Measurements from ENCODE around the gene NECTIN2.
"Not testable (repeated sequence)": the region's sequence is repeated elsewhere in the genome, so short reads cannot be mapped to it uniquely, and the experiment has no call there.

Gene NECTIN2

DNA sequence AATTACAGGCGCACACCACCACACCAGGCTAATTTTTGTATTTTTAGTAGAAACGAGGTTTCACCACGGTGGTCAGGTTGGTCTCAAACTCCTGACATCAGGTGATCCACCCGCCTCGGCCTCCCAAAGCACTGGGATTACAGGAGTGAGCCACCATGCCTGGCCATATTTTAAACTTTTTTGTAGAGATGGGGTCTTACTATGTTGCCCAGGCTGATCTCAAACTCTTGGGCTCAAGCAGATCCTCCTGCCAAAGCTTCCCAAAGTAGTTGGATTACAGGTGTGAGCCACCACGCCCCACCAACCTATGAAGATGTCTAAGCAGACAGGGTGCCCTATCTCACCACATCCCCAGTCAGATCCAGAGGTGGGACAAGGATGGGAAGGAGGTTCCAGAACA, 65.8 kb downstream of the NECTIN2 start:
- FAIRE-seq, result not testable (repeated sequence)

DNA sequence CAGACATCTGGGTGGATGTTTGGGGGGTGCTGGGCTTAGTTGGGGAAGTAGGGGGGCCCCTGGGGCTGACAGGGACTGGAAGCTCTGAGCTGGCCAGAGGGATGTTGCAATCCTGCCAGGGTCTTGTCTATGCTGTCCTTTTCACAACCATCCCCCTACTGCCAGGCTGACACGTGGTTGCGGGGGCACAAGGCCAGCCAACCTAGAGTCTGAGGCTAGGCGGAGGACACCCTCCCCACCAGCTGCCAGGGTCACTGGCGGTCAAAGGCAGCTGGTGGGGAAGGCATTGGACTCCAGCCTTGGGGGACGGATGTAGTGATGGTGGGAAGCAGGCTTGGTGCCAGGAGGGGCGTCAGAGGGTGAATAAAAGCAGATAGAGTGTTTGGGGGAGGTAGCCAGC, 66.8 kb downstream of the NECTIN2 start:
- no peak for FAIRE-seq

DNA sequence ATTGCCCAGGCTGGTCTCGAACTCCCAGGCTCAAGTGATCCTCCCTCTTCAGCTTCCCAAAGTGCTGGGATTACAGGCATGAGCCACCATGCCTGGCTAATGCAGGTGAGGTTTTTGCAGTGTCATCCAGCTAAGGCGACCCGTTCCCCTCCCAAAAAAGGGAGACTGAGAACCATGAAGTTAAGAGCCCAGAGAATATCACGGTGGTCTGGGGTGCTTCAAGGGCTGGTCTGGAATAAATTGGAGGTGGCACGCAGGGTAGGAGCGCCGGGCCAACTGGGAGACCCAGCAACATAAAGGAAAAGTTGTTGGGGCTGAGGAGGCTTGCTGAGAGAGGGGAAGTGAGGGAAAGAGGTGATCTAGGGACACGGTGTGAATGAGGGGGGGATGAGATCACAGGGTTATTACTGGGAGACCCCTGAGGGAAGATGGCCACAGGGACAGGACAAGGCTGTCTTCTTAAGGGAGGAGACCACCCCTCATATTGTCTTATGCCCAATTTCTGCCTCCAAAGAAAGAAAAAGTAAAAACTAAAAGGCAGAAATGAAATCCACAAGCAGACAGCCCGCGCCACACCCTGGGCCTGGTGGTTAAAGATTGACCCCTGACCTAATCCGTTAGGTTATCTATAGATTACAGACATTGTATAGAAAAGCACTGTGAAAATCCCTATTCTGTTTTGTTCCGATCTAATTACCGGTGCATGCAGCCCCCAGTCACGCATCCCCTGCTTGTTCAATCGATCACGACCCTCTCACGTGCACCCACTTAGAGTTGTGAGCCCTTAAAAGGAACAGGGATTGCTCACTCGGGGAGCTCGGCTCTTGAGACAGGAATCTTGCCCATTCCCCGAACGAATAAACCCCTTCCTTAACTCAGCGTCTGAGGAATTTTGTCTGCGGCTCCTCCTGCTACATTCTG, 67.7 kb downstream of the NECTIN2 start:
- not testable (repeated sequence) for FAIRE-seq

DNA sequence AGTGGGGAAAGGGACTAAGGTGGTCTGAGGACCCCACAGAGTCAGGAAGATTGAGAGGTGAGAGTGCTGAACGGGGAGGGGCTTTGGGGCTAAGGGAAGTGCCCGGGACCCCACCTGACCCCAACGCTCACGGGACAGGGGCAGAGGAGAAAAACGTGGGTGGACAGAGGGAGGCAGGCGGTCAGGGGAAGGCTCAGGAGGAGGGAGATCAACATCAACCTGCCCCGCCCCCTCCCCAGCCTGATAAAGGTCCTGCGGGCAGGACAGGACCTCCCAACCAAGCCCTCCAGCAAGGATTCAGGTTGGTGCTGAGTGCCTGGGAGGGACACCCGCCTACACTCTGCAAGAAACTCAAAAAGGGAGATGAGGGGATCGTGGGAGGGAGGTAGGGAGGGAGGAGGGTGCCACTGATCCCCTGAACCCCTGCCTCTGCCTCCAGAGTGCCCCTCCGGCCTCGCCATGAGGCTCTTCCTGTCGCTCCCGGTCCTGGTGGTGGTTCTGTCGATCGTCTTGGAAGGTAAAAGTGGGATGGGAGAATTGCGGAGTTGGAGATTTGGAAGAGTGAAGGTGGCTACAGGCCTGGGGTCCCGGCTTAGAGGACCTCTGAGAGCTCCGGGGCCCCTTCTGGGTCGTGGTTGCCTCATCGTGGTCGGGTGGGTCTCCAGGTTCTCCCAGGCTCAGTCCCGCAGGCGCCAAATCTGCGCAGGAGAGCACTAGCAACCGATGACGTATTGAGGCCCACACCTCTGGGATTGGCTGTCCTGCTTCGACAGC, 68.5 kb downstream of the NECTIN2 start, which contains the start of gene APOC1:
APOC1 (plus strand) TSS at position 176 of the 774 bp plus-strand sequence; CDS start at position 460, 284 bp downstream.
- not testable (repeated sequence) for FAIRE-seq

DNA sequence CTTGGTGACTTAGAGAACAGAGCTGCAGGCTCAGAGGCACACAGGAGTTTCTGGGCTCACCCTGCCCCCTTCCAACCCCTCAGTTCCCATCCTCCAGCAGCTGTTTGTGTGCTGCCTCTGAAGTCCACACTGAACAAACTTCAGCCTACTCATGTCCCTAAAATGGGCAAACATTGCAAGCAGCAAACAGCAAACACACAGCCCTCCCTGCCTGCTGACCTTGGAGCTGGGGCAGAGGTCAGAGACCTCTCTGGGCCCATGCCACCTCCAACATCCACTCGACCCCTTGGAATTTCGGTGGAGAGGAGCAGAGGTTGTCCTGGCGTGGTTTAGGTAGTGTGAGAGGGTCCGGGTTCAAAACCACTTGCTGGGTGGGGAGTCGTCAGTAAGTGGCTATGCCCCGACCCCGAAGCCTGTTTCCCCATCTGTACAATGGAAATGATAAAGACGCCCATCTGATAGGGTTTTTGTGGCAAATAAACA, 78.2 kb downstream of the NECTIN2 start:
- FAIRE-seq, result no peak

DNA sequence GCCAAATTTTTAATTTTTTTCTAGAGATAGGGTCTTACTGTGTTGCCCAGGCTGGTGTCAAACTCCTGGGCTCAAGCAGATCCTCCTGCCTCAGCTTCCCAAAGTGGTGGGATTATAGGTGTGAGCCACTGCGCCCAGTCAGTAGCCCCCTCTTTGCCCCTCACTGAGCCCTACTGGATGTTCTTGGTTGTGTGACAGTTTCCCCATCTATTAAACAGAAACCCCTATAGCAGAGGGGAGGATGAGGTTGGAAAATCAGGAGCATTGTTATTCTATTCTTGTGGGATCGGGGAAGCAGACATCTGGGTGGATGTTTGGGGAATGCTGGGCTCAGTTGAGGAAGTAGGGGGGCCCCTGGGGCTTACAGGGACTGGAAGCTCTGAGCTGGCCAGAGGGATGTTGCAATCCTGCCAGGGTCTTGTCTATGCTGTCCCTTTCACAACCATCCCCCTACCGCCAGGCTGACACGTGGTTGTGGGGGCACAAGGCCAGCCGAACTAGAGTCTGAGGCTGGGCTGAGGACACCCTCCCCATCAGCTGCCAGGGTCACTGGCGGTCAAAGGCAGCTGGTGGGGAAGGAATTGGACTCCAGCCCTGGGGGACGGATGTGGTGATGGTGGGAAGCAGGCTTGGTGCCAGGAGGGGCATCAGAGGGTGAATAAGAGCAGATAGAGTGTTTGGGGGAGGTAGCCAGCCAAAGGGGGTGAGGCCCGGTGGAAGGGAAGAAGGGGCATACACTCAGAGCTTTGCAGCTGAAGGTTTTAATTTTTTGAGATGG, 79.2 kb downstream of the NECTIN2 start:
- no peak for FAIRE-seq

DNA sequence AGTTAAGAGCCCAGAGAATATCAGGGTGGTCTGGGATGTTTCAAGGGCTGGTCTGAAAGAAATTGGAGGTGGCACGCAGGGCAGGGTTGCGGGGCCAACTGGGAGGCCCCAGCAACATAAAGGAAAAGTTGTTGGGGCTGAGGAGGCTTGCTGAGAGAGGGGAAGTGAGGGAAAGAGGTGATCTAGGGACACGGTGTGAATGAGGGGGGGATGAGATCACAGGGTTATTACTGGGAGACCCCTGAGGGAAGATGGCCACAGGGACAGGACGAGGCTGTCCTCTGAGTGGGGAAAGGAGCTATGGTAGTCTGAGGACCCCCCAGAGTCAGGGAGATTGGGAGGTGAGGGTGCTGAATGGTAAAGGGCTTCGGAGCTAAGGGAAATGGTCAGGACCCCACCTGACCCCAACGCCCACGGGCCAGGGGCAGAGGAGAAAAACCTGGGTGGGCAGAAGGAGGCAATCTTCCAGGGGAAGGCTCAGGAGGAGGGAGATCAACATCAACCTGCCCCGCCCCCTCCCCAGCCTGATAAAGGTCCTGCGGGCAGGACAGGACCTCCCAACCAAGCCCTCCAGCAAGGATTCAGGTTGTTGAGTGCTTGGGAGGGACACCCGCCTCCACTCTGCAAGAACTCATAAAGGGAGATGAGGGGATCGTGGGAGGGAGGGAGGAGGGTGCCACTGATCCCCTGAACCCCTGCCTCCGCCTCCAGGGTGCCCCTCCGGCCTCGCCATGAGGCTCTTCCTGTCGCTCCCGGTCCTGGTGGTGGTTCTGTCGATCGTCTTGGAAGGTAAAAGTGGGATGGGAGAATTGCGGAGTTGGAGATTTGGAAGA, 80.4 kb downstream of the NECTIN2 start:
- not testable (repeated sequence) for FAIRE-seq

DNA sequence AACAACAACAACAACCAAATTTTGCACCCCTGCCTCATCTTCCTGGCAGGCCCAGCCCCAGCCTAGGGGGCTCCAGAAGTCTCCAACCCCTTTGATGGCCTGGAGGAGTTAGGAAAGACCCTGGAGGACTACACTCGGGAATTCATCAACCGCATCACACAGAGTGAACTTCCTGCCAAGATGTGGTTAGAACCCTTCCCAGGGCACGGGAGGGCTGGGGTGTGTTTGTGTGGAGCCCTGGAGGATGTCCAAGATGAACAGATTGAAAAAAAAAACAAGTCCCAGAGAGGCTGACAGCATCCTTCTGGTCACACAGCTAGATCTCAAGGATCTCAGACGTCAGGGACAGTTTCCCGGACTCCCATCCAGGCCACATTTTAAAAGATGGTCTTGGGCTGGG, 81.6 kb downstream of the NECTIN2 start:
- no peak for FAIRE-seq

DNA sequence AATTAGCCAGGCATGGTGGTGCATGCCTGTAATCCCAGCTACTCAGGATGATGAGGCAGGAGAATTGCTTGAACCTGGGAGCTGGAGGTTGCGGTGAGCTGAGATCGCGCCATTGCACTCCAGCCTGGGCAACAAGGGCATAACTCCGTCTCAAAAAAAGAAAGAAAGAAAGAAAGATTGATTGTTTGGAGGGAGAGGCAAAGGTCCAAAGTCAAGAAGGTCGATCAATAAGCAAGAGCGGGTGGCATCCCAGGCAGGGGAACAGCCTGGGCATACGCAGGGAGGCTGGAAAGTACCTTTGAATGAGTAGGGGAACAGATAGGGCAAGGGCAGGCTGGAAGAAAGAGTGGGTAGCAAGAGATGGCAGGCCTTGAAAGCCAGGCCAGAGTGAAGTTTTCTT, 84.0 kb downstream of the NECTIN2 start:
- FAIRE-seq, result no peak

DNA sequence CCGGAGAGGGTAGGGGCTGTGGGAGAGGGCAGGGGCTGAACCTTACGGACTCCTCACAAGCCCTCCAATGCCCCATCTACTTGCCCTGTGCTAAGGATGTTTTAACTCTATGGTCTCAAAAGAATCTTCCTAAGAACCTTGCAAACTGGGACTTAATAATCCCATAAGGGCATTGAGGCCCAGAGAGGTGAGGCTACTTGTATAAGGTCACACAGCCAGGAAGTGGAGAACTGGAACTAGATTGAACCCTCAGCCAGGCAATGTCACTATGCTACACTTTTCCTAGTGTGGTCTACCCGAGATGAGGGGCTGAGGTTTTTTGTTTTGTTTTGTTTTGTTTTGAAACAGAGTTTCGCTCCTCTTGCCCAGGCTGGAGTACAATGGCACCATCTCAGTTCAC, 85.4 kb downstream of the NECTIN2 start:
- no peak for FAIRE-seq
